SU-DHL-6 (cell line): Measurements from ENCODE around the gene SAMSN1.

Source experiments
- EZH2phosphoT487 ChIP-seq: fragments of 200-600 bp; sonication (generic), shearing (Covaris generic); conservative IDR thresholded peaks from 2 replicates; pipeline ENCODE4 v1.6.1; 2018; ENCODE audit warnings: mild to moderate bottlenecking, antibody characterized with exemption, low read length, moderate library complexity, mixed read lengths
- TF ChIP-seq, protein P1 (sequence below): fragments of 200-600 bp; sonication (generic); IDR thresholded peaks from one replicate; pipeline ENCODE4 v1.5.1; 2017; ENCODE audit warnings: antibody characterized with exemption, mild to moderate bottlenecking, low read length, moderate library complexity; ENCODE audit not compliant: insufficient read depth, poor library complexity, severe bottlenecking

DNA sequence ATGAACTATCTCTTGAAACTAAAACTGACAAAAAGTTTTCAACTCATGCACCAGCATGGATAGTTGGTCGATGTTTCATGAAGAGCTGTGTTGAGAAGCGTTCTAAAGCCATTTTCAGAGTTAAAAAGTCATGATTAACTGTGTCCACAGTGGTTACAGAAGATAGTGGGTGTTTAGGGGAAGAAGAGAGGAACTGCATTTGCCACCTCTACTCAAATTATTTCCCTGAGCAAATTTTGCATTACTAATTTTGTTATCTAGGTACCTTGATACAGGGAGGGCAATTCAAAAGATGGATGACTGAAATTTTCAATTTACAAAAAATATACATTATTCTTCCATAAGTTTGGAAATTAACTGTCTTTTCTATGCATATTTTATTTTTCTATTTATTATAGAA lies 15.5 kb downstream of the SAMSN1 start:
- no peak for TF ChIP-seq EZH2phosphoT487
- TF ChIP-seq, protein P1, sequence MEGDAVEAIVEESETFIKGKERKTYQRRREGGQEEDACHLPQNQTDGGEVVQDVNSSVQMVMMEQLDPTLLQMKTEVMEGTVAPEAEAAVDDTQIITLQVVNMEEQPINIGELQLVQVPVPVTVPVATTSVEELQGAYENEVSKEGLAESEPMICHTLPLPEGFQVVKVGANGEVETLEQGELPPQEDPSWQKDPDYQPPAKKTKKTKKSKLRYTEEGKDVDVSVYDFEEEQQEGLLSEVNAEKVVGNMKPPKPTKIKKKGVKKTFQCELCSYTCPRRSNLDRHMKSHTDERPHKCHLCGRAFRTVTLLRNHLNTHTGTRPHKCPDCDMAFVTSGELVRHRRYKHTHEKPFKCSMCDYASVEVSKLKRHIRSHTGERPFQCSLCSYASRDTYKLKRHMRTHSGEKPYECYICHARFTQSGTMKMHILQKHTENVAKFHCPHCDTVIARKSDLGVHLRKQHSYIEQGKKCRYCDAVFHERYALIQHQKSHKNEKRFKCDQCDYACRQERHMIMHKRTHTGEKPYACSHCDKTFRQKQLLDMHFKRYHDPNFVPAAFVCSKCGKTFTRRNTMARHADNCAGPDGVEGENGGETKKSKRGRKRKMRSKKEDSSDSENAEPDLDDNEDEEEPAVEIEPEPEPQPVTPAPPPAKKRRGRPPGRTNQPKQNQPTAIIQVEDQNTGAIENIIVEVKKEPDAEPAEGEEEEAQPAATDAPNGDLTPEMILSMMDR = no peak
